Measurements from ENCODE around the gene MAPKBP1.
"Not testable (repeated sequence)": the region's sequence is repeated elsewhere in the genome, so short reads cannot be mapped to it uniquely, and the experiment has no call there.

The MAPKBP1 gene

GRCh38 chr15:41829959-41830646 is 55.8 kb downstream of the MAPKBP1 start:
- Histone ChIP-seq H3K4me1 (ENCODE audit: control insufficient read depth in 1 of 2, insufficient read depth in 1 of 2, low read depth in 1 of 2, low read length in 1 of 2) (peaks cover 22 to 25% of the 10 kb centered on the region in 2 experiments), H3K36me3 (peaks cover 21% of the 10 kb centered on the region), H3K4me3 (ENCODE audit: low read depth in 1 of 2, low read length in 1 of 2) (no peak overlapping the region), H3K27ac (no peak overlapping the region), H3K27me3 (peaks cover 13% of the 10 kb centered on the region), H3K9me3 (no peaks in the 10 kb centered on the region)
- no peak for TF ChIP-seq CTCF (IDR thresholded peaks at IDR 0.05)

DNA sequence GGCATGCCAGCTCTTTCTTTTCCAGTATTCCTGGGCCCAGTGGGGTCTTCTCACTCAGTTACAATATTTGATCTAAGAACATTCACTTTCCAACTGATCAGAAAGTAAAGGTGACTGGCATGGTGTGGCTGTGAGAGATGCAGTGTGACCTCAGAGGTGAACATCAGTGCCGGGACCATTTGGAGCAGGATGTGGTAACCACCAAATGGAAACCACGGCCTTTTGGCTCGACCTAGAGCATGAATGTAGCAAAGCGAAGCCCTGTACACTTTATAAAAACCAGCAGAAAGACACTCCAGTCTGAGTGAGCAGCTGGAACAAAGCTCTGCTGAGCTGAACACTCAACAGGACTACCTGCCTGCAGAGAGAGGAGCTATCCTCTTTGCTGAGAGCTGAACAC is 57.0 kb downstream of the MAPKBP1 start:
- H3K4me1 ChIP-seq (ENCODE audit: control insufficient read depth in 1 of 2, insufficient read depth in 1 of 2, low read depth in 1 of 2, low read length in 1 of 2): peaks cover 20 to 23% of the 10 kb centered on the region in 2 experiments
- H3K27me3 ChIP-seq: peaks cover 13% of the 10 kb centered on the region
- not testable (repeated sequence) for H3K4me3 ChIP-seq (ENCODE audit: low read depth in 1 of 2, low read length in 1 of 2); H3K27ac ChIP-seq; H3K9me3 ChIP-seq
- peaks cover 32% of the 10 kb centered on the region for H3K36me3 ChIP-seq

DNA sequence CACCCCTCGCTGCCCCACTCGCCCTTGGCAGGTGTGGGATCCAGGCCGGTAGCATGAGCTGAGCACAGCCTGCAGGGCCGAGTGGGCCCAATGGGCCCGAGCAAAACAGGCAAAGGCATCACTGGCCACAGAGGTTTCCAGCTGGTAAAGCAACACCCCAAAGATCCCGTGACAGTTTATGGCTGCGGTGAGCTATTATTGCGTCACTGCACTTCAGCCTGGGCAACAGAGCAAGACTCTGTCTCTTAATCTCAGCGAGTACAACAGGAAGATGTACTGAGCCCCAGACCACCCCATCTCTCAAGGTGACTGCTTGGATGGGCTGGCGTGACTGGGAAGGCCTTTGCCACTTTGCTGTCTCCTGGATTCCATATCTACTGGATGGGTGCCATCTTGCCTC is 57.9 kb downstream of the MAPKBP1 start:
- H3K27ac ChIP-seq: no peak overlapping the region
- peaks cover 41% of the 10 kb centered on the region for H3K36me3 ChIP-seq
- peaks cover 5% of the 10 kb centered on the region for H3K27me3 ChIP-seq
- H3K9me3 ChIP-seq: no peaks in the 10 kb centered on the region
- peaks cover 14 to 18% of the 10 kb centered on the region in 2 experiments for H3K4me1 ChIP-seq (ENCODE audit: control insufficient read depth in 1 of 2, insufficient read depth in 1 of 2, low read depth in 1 of 2, low read length in 1 of 2)
- no peak overlapping the region for H3K4me3 ChIP-seq (ENCODE audit: low read depth in 1 of 2, low read length in 1 of 2)
- TF ChIP-seq CTCF (IDR thresholded peaks at IDR 0.05): no peak

GRCh38 chr15:41832875-41833274 is 58.6 kb downstream of the MAPKBP1 start:
- H3K9me3 ChIP-seq: no peaks in the 10 kb centered on the region
- H3K4me3 ChIP-seq (ENCODE audit: low read depth in 1 of 2, low read length in 1 of 2): no peak overlapping the region
- H3K4me1 ChIP-seq (ENCODE audit: control insufficient read depth in 1 of 2, insufficient read depth in 1 of 2, low read depth in 1 of 2, low read length in 1 of 2): peaks cover 10 to 11% of the 10 kb centered on the region in 2 experiments
- no peak for TF ChIP-seq CTCF (IDR thresholded peaks at IDR 0.05)
- peaks cover 47% of the 10 kb centered on the region for H3K36me3 ChIP-seq
- no peak overlapping the region for H3K27ac ChIP-seq
- H3K27me3 ChIP-seq: no peaks in the 10 kb centered on the region

DNA sequence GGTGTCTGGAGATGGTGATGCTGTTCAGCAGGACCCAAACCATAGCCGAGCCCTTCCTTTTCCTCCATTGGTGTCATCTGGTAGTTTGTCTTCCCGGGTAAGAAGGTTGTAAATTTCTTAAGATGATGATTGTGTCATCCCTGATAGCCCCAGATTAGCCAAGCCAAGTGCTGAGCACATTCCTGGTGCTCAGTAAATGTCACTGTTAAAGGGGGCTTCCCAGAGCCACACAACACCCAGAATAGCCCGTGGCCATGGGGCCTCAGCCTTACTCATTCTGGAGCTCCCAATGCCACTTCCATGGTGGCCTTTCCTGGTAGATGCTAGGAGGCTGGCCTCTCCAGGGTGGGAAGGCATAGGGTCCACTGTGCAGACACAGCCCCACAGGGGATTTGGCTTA is 59.8 kb downstream of the MAPKBP1 start:
- no peak for TF ChIP-seq CTCF (IDR thresholded peaks at IDR 0.05)
- Histone ChIP-seq H3K36me3 (peaks cover 52% of the 10 kb centered on the region), H3K27ac (no peak overlapping the region), H3K4me3 (ENCODE audit: low read depth in 1 of 2, low read length in 1 of 2) (no peak overlapping the region), H3K4me1 (ENCODE audit: control insufficient read depth in 1 of 2, insufficient read depth in 1 of 2, low read depth in 1 of 2, low read length in 1 of 2) (peaks cover under 1 to 2% of the 10 kb centered on the region in 2 experiments), H3K27me3 (no peaks in the 10 kb centered on the region), H3K9me3 (no peaks in the 10 kb centered on the region)

GRCh38 chr15:41836073-41836472 is 61.8 kb downstream of the MAPKBP1 start:
- no peak overlapping the region for H3K27ac ChIP-seq
- H3K4me3 ChIP-seq (ENCODE audit: low read depth in 1 of 2, low read length in 1 of 2): no peak overlapping the region
- peaks cover 63% of the 10 kb centered on the region for H3K36me3 ChIP-seq
- H3K9me3 ChIP-seq: no peaks in the 10 kb centered on the region
- no peaks in the 10 kb centered on the region for H3K4me1 ChIP-seq (ENCODE audit: control insufficient read depth in 1 of 2, insufficient read depth in 1 of 2, low read depth in 1 of 2, low read length in 1 of 2)
- no peaks in the 10 kb centered on the region for H3K27me3 ChIP-seq
- no peak for TF ChIP-seq CTCF (IDR thresholded peaks at IDR 0.05)

Data from neutrophil (primary cell).